B cell (primary cell): ENCODE results near the gene CRTC3.

Experiments used
- EZH2 ChIP-seq: IDR thresholded peaks from 2 replicates; pipeline ENCODE4 v1.6.1; 2012; ENCODE audit warnings: borderline replicate concordance, low read depth, mild to moderate bottlenecking, moderate library complexity, low read length; ENCODE audit not compliant: insufficient read depth, poor library complexity, severe bottlenecking
- TF ChIP-seq, protein P1 (sequence below): fragments of 200-600 bp; IDR thresholded peaks from one replicate; pipeline ENCODE4 v1.8.0; 2022; ENCODE audit warnings: antibody characterized with exemption, mild to moderate bottlenecking

DNA sequence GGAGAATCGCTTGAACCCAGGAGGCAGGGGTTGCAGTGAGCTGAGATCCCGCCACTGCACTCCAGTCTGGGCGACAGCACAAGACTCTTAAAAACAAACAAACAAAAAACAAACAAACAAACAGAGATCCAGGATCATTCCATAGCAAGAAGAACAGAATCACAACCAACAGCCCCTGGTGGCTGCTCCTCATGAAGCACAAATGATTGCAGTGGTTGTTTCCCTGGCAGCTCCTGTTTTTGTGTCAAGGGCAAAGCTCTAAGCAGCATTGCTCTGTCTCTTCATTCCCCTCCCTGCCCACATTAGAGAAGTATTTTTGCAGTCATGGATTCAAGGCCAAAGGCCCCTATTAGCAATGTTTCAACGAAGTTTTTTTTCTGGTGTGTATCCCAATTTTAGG, 161.6 kb downstream of the CRTC3 start:
- TF ChIP-seq, protein P1, sequence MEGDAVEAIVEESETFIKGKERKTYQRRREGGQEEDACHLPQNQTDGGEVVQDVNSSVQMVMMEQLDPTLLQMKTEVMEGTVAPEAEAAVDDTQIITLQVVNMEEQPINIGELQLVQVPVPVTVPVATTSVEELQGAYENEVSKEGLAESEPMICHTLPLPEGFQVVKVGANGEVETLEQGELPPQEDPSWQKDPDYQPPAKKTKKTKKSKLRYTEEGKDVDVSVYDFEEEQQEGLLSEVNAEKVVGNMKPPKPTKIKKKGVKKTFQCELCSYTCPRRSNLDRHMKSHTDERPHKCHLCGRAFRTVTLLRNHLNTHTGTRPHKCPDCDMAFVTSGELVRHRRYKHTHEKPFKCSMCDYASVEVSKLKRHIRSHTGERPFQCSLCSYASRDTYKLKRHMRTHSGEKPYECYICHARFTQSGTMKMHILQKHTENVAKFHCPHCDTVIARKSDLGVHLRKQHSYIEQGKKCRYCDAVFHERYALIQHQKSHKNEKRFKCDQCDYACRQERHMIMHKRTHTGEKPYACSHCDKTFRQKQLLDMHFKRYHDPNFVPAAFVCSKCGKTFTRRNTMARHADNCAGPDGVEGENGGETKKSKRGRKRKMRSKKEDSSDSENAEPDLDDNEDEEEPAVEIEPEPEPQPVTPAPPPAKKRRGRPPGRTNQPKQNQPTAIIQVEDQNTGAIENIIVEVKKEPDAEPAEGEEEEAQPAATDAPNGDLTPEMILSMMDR: no peak
- TF ChIP-seq EZH2: no peak
